ENCODE data around the gene CLGN. TPM values are rescaled to one million over a fixed set of nuclear protein-coding genes. Genes with fewer than 3 reads are reported as not detected.

CLGN gene
- total RNA-seq, 2 experiments from 2014 or later = 0.23 to 0.31 TPM

DNA sequence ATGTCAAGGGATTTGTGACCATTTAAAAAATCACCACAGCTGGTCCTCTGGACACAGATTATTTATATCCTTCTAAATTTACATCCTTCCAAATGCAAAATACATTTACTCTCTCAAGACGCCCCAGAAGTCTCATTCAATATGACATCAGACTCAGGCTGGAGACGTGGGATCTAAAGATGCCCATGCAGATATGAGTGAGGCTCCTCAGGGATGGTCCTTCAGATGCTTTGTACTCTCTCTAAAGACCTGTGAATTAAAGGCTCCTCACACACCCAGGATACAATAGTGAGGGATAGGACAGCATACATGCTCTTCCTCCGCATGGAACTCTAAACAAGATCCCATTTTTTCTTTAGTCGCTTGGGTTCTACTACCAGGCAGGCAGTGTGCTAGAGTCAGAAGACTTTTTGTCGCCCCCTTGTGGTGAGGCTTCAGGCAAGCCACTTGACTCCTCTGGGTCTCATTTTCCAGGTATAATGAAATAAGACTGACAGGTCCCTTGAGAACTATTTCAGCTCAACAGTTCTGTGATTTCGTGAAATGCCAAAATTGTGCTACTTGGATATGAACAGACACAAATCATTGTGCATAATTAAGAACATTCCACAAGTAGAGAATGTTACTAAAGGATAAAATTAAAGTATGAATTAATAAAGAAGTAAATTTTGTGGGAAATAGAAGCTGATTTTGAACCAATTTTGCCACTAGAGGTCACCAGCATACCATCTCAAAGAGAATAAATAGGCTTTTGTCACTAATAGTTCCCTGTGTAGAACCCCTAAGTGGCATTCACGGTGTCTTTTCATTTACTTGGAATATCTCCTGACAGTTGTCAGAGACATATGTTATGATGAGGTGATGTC is 67.7 kb downstream of the CLGN start:
- POLR2A ChIA-PET = interaction anchor here (0.7 to 1.0 kb wide), 3 partner anchors 9 to 67 kb away, joined by 3 to 5 read pairs (median 3); no protein-coding TSS in a partner anchor
- H3K4me1 Mint-ChIP-seq (ENCODE audit: low read depth) = no peaks in the 10 kb centered on the region
- ATAC-seq = peak; percentile 93
- TF ChIP-seq, protein P1, sequence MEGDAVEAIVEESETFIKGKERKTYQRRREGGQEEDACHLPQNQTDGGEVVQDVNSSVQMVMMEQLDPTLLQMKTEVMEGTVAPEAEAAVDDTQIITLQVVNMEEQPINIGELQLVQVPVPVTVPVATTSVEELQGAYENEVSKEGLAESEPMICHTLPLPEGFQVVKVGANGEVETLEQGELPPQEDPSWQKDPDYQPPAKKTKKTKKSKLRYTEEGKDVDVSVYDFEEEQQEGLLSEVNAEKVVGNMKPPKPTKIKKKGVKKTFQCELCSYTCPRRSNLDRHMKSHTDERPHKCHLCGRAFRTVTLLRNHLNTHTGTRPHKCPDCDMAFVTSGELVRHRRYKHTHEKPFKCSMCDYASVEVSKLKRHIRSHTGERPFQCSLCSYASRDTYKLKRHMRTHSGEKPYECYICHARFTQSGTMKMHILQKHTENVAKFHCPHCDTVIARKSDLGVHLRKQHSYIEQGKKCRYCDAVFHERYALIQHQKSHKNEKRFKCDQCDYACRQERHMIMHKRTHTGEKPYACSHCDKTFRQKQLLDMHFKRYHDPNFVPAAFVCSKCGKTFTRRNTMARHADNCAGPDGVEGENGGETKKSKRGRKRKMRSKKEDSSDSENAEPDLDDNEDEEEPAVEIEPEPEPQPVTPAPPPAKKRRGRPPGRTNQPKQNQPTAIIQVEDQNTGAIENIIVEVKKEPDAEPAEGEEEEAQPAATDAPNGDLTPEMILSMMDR (IDR thresholded peaks at IDR 0.05) = peak; percentile 89
- DNase-seq = peak; percentile 88
- H3K4me3 Mint-ChIP-seq = no peak overlapping the region
- intact Hi-C loops (cut with micrococcal nuclease) = loop anchor here (5.0 kb wide), 1 partner anchor 253 kb away; no protein-coding TSS in a partner anchor
- no peaks in the 10 kb centered on the region for H3K9me3 Mint-ChIP-seq
- no peaks in the 10 kb centered on the region for H3K36me3 Mint-ChIP-seq (ENCODE audit: low read depth)
- CTCF ChIA-PET = interaction anchor here (0.5 to 5.2 kb wide), 84 partner anchors 9 to 756 kb away, joined by 3 to 64 read pairs (median 4); partner anchors contain the start of genes CLGN, ELMOD2, SCOC and TBC1D9
- H3K27me3 Mint-ChIP-seq = peaks cover 2% of the 10 kb centered on the region
- H3K27ac Mint-ChIP-seq = no peak overlapping the region

DNA sequence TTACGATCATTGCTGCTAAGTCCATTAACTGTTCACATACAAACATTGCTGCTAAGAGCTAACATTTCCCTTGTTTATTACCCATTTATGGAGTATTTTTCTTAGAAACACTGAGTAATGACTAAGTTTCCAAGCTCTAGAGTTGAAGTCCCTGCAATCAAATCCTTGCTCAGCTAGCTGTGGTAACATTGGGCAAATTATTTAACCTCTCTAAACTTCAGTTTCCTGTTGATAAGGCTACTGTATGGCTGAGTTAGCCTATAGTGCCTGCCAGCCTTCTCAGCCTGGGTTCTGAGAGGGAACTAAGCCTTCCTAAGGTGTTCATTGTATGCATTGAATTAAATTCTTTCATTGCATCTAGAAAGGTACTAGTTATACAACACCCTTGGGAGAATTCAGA is 69.2 kb downstream of the CLGN start:
- H3K4me3 Mint-ChIP-seq = no peak overlapping the region
- no peak for DNase-seq
- intact Hi-C loops (cut with micrococcal nuclease) = no loop called here
- peaks cover 8% of the 10 kb centered on the region for H3K4me1 Mint-ChIP-seq (ENCODE audit: low read depth)
- no peaks in the 10 kb centered on the region for H3K36me3 Mint-ChIP-seq (ENCODE audit: low read depth)
- TF ChIP-seq, protein P1 (IDR thresholded peaks at IDR 0.05) = no peak
- POLR2A ChIA-PET = no interaction called here
- H3K27me3 Mint-ChIP-seq = peaks cover 2% of the 10 kb centered on the region
- no peak overlapping the region for H3K27ac Mint-ChIP-seq
- H3K9me3 Mint-ChIP-seq = no peaks in the 10 kb centered on the region
- CTCF ChIA-PET = interaction anchor here (2.7 to 5.2 kb wide), 2 partner anchors 17 to 29 kb away, joined by 22 to 64 read pairs; partner anchors contain the start of gene SCOC
- ATAC-seq = no peak

DNA sequence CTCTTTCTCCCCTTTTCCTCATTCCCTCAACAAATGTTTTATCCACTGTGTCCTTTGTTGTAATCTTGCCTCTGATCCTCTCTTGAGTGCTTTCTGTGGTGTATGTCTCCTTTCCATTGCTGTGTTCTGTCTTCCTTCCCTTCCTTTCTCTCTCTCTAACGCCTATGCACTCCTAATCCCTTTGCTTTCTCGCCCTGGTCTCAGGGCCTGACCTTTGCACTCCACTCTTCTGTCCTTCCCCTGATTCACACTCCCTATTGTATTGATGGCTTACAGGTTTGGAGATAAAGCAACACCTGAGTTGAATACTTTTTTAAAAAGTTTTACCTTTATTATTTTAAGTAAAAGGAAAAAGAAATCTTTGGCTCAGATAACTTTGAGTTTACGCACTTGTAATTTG is 69.6 kb downstream of the CLGN start:
- Mint-ChIP-seq H3K27me3 (peaks cover 2% of the 10 kb centered on the region), H3K4me1 (ENCODE audit: low read depth) (peaks cover 8% of the 10 kb centered on the region), H3K36me3 (ENCODE audit: low read depth) (no peaks in the 10 kb centered on the region), H3K4me3 (no peak overlapping the region), H3K27ac (no peak overlapping the region), H3K9me3 (no peaks in the 10 kb centered on the region)
- intact Hi-C loops (cut with micrococcal nuclease) = no loop called here
- TF ChIP-seq, protein P1 (IDR thresholded peaks at IDR 0.05) = no peak
- CTCF ChIA-PET = interaction anchor here (2.7 to 5.2 kb wide), 2 partner anchors 17 to 28 kb away, joined by 22 to 64 read pairs; partner anchors contain the start of gene SCOC
- ATAC-seq = no peak
- DNase-seq = no peak
- POLR2A ChIA-PET = no interaction called here

DNA sequence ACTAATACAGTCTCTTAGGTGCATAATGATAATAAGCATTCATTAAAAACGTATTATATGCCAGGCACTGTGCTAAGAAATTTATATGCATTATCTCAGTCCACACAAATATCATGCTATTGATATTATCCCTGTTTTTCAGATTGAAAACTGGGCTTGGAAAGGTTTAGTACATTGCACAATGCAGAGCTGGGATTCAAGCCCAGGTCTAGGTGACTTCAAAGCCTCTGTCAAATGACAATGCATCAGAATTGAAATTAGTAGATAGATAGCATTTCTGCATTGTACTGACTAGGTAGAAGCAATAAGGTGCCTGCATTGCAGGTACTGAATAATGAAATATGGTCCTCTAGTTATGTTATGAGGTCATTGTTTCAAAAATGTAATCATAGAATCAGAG is 72.2 kb downstream of the CLGN start:
- peaks cover 2% of the 10 kb centered on the region for H3K27me3 Mint-ChIP-seq
- H3K27ac Mint-ChIP-seq = no peak overlapping the region
- H3K4me1 Mint-ChIP-seq (ENCODE audit: low read depth) = peaks cover 8% of the 10 kb centered on the region
- H3K36me3 Mint-ChIP-seq (ENCODE audit: low read depth) = no peaks in the 10 kb centered on the region
- intact Hi-C loops (cut with micrococcal nuclease) = no loop called here
- ChIA-PET POLR2A (no interaction called here), CTCF (no interaction called here)
- DNase-seq = no peak
- no peak overlapping the region for H3K4me3 Mint-ChIP-seq
- ATAC-seq = no peak
- H3K9me3 Mint-ChIP-seq = no peaks in the 10 kb centered on the region
- TF ChIP-seq, protein P1 (IDR thresholded peaks at IDR 0.05) = no peak

DNA sequence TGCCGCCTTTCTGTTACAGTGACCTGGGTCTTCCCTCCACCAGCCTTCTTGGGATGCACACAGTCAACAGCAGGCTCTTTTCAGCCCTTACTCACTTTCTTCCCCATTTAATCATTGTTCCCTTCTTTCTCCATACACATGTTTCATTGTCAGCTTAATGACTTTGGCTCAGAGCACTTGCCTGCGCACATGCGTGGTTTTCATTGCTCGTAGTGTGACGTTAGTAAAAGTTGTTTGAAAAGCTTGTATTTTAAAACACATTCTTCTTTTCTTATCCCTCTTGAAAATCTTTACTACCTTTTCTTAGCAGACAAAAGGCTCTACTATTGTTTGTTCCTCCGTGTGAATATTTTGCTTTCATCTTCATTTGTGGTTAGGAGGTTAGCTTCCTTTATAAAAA is 73.7 kb downstream of the CLGN start:
- no peaks in the 10 kb centered on the region for H3K36me3 Mint-ChIP-seq (ENCODE audit: low read depth)
- no peak overlapping the region for H3K4me3 Mint-ChIP-seq
- TF ChIP-seq, protein P1 (IDR thresholded peaks at IDR 0.05) = no peak
- POLR2A ChIA-PET = interaction anchor here (0.6 kb wide), 1 partner anchor 482 kb away, joined by 3 read pairs; no protein-coding TSS in a partner anchor
- CTCF ChIA-PET = interaction anchor here (1.1 to 1.5 kb wide), 3 partner anchors 15 to 100 kb away, joined by 3 to 5 read pairs (median 3); no protein-coding TSS in a partner anchor
- intact Hi-C loops (cut with micrococcal nuclease) = no loop called here
- peaks cover 2% of the 10 kb centered on the region for H3K27me3 Mint-ChIP-seq
- DNase-seq = no peak
- H3K9me3 Mint-ChIP-seq = no peaks in the 10 kb centered on the region
- H3K27ac Mint-ChIP-seq = no peak overlapping the region
- peaks cover 8% of the 10 kb centered on the region for H3K4me1 Mint-ChIP-seq (ENCODE audit: low read depth)
- no peak for ATAC-seq

Measured in activated CD8-positive, alpha-beta T cell treated with anti-CD3 and anti-CD28 coated beads for 36 hours (primary cell).